HG03378 (cell line): Measurements from ENCODE around the gene LTBP1.

Source experiments
- ATAC-seq: cut with Tn5 transposase; IDR thresholded peaks from one replicate; pipeline ENCODE4 v1.9.1; 2021; ENCODE audit warnings: mild to moderate bottlenecking, moderate library complexity; ENCODE audit not compliant: unreplicated experiment

The LTBP1 gene

GRCh38 chr2:33246432-33246831 lies 299.7 kb downstream of the LTBP1 start:
- ATAC-seq: no peak

GRCh38 chr2:33247365-33247764 lies 300.6 kb downstream of the LTBP1 start:
- ATAC-seq: no peak

GRCh38 chr2:33250417-33251029 lies 303.8 kb downstream of the LTBP1 start:
- ATAC-seq: no peak

- ATAC-seq: no peak
Measured at GRCh38 chr2:33256162-33256755, 309.5 kb downstream of the LTBP1 start.

- no peak for ATAC-seq
Measured at GRCh38 chr2:33258387-33258786, 311.6 kb downstream of the LTBP1 start.

GRCh38 chr2:33262097-33262496 lies 315.3 kb downstream of the LTBP1 start:
- no peak for ATAC-seq

- no peak for ATAC-seq
Measured at GRCh38 chr2:33264766-33265165, 318.0 kb downstream of the LTBP1 start.

- ATAC-seq: no peak
Measured at GRCh38 chr2:33265584-33266338, 319.0 kb downstream of the LTBP1 start.

GRCh38 chr2:33266467-33266866 lies 319.7 kb downstream of the LTBP1 start:
- no peak for ATAC-seq

GRCh38 chr2:33267043-33267442 lies 320.3 kb downstream of the LTBP1 start:
- no peak for ATAC-seq

- ATAC-seq: no peak
Measured at GRCh38 chr2:33267756-33268155, 321.0 kb downstream of the LTBP1 start.

- no peak for ATAC-seq
Measured at GRCh38 chr2:33268246-33268831, 321.6 kb downstream of the LTBP1 start.

- ATAC-seq: peak; percentile 97
Measured at GRCh38 chr2:33272001-33272400, 325.2 kb downstream of the LTBP1 start.

- no peak for ATAC-seq
Measured at GRCh38 chr2:33273479-33273878, 326.7 kb downstream of the LTBP1 start.

- no peak for ATAC-seq
Measured at GRCh38 chr2:33274524-33274923, 327.8 kb downstream of the LTBP1 start.

- no peak for ATAC-seq
Measured at GRCh38 chr2:33275689-33276444, 329.1 kb downstream of the LTBP1 start.

GRCh38 chr2:33277002-33277426 lies 330.3 kb downstream of the LTBP1 start:
- ATAC-seq: no peak

- ATAC-seq: no peak
Measured at GRCh38 chr2:33278245-33278943, 331.6 kb downstream of the LTBP1 start.

- ATAC-seq: no peak
Measured at GRCh38 chr2:33284287-33284686, 337.5 kb downstream of the LTBP1 start.

- no peak for ATAC-seq
Measured at GRCh38 chr2:33287507-33288005, 340.8 kb downstream of the LTBP1 start.
